HEK293 (cell line): Measurements from ENCODE around the gene TTLL5.

Experiments
- ATF2 ChIP-seq: fragments of 450-650 bp; formaldehyde crosslinking; IDR thresholded peaks from 2 replicates; pipeline ENCODE4 v1.5.1; 2016; ENCODE audit warnings: missing biosample characterization, missing genetic modification characterization, low read depth
- CTCF ChIP-seq: fragments of 450-650 bp; formaldehyde crosslinking; IDR thresholded peaks from 2 replicates; pipeline ENCODE4 v1.5.1; 2016; ENCODE audit warnings: missing biosample characterization, missing genetic modification characterization
- GLIS2 ChIP-seq: fragments of 450-650 bp; formaldehyde crosslinking; IDR thresholded peaks from 2 replicates; pipeline ENCODE4 v1.5.1; 2016; ENCODE audit warnings: missing biosample characterization, missing genetic modification characterization
- KLF8 ChIP-seq: fragments of 450-650 bp; formaldehyde crosslinking; IDR thresholded peaks from 2 replicates; pipeline ENCODE4 v1.5.1; 2016; ENCODE audit warnings: missing biosample characterization, missing genetic modification characterization
- KLF9 ChIP-seq: fragments of 450-650 bp; formaldehyde crosslinking; IDR thresholded peaks from 2 replicates; pipeline ENCODE4 v1.5.1; 2016; ENCODE audit warnings: missing biosample characterization, missing genetic modification characterization, low read depth
- MEIS1 ChIP-seq: sonication (generic); formaldehyde crosslinking; IDR thresholded peaks from 2 replicates; pipeline ENCODE4 v1.8.1; 2022; ENCODE audit warnings: missing genetic modification reagents, mild to moderate bottlenecking, borderline replicate concordance
- OSR2 ChIP-seq: fragments of 450-650 bp; formaldehyde crosslinking; IDR thresholded peaks from 2 replicates; pipeline ENCODE4 v1.5.1; 2016; ENCODE audit warnings: missing biosample characterization, missing genetic modification characterization
- PRDM10 ChIP-seq: fragments of 450-650 bp; formaldehyde crosslinking; IDR thresholded peaks from 2 replicates; pipeline ENCODE4 v1.5.1; 2016; ENCODE audit warnings: missing biosample characterization, missing genetic modification characterization
- PRDM4 ChIP-seq: fragments of 450-650 bp; formaldehyde crosslinking; IDR thresholded peaks from 2 replicates; pipeline ENCODE4 v1.5.1; 2017; ENCODE audit warnings: missing biosample characterization, missing genetic modification characterization
- REST ChIP-seq: fragments of 450-650 bp; formaldehyde crosslinking; IDR thresholded peaks from 2 replicates; pipeline ENCODE4 v1.5.1; 2016; ENCODE audit warnings: missing biosample characterization, missing genetic modification characterization
- SCRT2 ChIP-seq: fragments of 450-650 bp; formaldehyde crosslinking; IDR thresholded peaks from 2 replicates; pipeline ENCODE4 v1.5.1; 2016; ENCODE audit warnings: missing biosample characterization, missing genetic modification characterization
- SP3 ChIP-seq: fragments of 450-650 bp; formaldehyde crosslinking; IDR thresholded peaks from 2 replicates; pipeline ENCODE4 v1.5.1; 2016; ENCODE audit warnings: missing biosample characterization, missing genetic modification characterization
- WT1 ChIP-seq: fragments of 450-650 bp; formaldehyde crosslinking; IDR thresholded peaks from 2 replicates; pipeline ENCODE4 v1.5.1; 2016; ENCODE audit warnings: missing biosample characterization, missing genetic modification characterization
- ZBTB20 ChIP-seq: fragments of 450-650 bp; formaldehyde crosslinking; IDR thresholded peaks from 2 replicates; pipeline ENCODE4 v1.5.1; 2016; ENCODE audit warnings: missing biosample characterization, missing genetic modification characterization
- ZBTB26 ChIP-seq: fragments of 450-650 bp; formaldehyde crosslinking; optimal IDR thresholded peaks from 2 replicates; pipeline ENCODE3; 2016; ENCODE audit warnings: missing biosample characterization, mild to moderate bottlenecking, missing genetic modification characterization
- ZIC2 ChIP-seq: fragments of 450-650 bp; formaldehyde crosslinking; IDR thresholded peaks from 2 replicates; pipeline ENCODE4 v1.5.1; 2016; ENCODE audit warnings: missing biosample characterization, missing genetic modification characterization
- ZNF202 ChIP-seq: fragments of 450-650 bp; formaldehyde crosslinking; IDR thresholded peaks from 2 replicates; pipeline ENCODE4 v1.5.1; 2016; ENCODE audit warnings: missing biosample characterization, missing genetic modification characterization, borderline replicate concordance
- ZNF366 ChIP-seq: fragments of 450-650 bp; formaldehyde crosslinking; conservative IDR thresholded peaks from 2 replicates; pipeline ENCODE4 v1.5.1; 2016; ENCODE audit warnings: missing biosample characterization, missing genetic modification characterization
- ZNF391 ChIP-seq: fragments of 450-650 bp; formaldehyde crosslinking; IDR thresholded peaks from 2 replicates; pipeline ENCODE4 v1.5.1; 2016; ENCODE audit warnings: low read depth, missing biosample characterization, missing genetic modification characterization, borderline replicate concordance
- ZNF394 ChIP-seq: fragments of 450-650 bp; formaldehyde crosslinking; IDR thresholded peaks from 2 replicates; pipeline ENCODE4 v1.5.1; 2016; ENCODE audit warnings: missing biosample characterization, missing genetic modification characterization, mild to moderate bottlenecking, moderate library complexity, borderline replicate concordance
- ZNF529 ChIP-seq: fragments of 450-650 bp; formaldehyde crosslinking; IDR thresholded peaks from 2 replicates; pipeline ENCODE4 v1.5.1; 2017; ENCODE audit warnings: missing genetic modification characterization, missing biosample characterization; ENCODE audit not compliant: insufficient replicate concordance
- ZNF530 ChIP-seq: fragments of 450-650 bp; formaldehyde crosslinking; IDR thresholded peaks from 2 replicates; pipeline ENCODE4 v1.5.1; 2016; ENCODE audit warnings: low read depth, missing biosample characterization, missing genetic modification characterization
- ZNF600 ChIP-seq: fragments of 450-650 bp; formaldehyde crosslinking; IDR thresholded peaks from 2 replicates; pipeline ENCODE4 v1.5.1; 2016; ENCODE audit warnings: missing biosample characterization, missing genetic modification characterization

The TTLL5 gene

GRCh38 chr14:75660630-75661498 is at the start of gene TTLL5, which contains the start of gene ERG28 (continued):
- TF ChIP-seq REST (tag by site-specific recombination) (peak; percentile 49; the same call in 1 of the 2 replicates), ZNF391 (tag by site-specific recombination) (peak; percentile 25; the same call in 1 of the 2 replicates), KLF9 (tag by site-specific recombination) (peak; percentile 38; the same call in 1 of the 2 replicates), OSR2 (no peak; the same call in 1 of the 2 replicates), ZNF530 (no peak), MEIS1 (CRISPR knock-in tag) (no peak), GLIS2 (tag by site-specific recombination) (peak; percentile 61), ZNF366 (tag by site-specific recombination) (peak; percentile 41; the same call in 1 of the 2 replicates), ZNF529 (no peak), ZNF394 (tag by site-specific recombination) (peak; percentile 99), ZBTB20 (tag by site-specific recombination) (peak; percentile 99), WT1 (peak; percentile 38), KLF8 (tag by site-specific recombination) (0 out of 2 replicates have a peak, but pooled peaks have one; percentile 19), ZNF202 (tag by site-specific recombination) (no peak), PRDM10 (peak; percentile 65), SCRT2 (tag by site-specific recombination) (peak; percentile 79), ZNF600 (peak; percentile 58; the same call in 1 of the 2 replicates), ZBTB26 (peak; percentile 83), SP3 (tag by site-specific recombination) (peak; percentile 77), CTCF (tag by site-specific recombination) (no peak), ATF2 (tag by site-specific recombination) (peak; percentile 61; the same call in 1 of the 2 replicates), PRDM4 (no peak), ZIC2 (tag by site-specific recombination) (no peak; the same call in 1 of the 2 replicates)
